ENCODE data around the gene POFUT1.

POFUT1 gene

DNA sequence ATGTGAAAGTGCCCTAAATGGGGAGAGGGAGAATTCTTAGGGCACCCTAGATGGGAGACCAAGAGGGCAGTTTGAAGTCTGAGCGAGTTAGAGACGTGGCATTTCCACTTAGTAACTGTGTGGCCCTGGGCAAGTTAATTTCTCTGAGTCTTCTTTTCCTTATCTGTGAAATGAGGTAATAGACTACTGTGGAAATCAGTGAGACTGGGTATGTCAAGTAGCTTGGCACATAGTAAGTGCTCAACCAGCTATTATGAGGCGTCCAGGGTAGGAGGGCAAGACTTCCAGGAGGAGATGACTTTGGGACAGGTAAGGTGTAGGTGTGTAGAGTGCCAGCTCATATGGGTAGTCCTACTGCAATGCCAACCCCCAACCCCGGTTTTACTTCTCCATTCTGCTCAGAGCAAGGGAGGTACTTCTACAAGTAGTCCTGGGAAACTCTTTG lies 70.5 kb downstream of the POFUT1 start:
- TF ChIP-seq, protein P1, sequence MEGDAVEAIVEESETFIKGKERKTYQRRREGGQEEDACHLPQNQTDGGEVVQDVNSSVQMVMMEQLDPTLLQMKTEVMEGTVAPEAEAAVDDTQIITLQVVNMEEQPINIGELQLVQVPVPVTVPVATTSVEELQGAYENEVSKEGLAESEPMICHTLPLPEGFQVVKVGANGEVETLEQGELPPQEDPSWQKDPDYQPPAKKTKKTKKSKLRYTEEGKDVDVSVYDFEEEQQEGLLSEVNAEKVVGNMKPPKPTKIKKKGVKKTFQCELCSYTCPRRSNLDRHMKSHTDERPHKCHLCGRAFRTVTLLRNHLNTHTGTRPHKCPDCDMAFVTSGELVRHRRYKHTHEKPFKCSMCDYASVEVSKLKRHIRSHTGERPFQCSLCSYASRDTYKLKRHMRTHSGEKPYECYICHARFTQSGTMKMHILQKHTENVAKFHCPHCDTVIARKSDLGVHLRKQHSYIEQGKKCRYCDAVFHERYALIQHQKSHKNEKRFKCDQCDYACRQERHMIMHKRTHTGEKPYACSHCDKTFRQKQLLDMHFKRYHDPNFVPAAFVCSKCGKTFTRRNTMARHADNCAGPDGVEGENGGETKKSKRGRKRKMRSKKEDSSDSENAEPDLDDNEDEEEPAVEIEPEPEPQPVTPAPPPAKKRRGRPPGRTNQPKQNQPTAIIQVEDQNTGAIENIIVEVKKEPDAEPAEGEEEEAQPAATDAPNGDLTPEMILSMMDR (IDR thresholded peaks at IDR 0.05; ENCODE audit: control insufficient read depth, extremely low read depth, insufficient read depth), result no peak
- peak overlapping the region; percentile 77 for H3K4me3 ChIP-seq (ENCODE audit: low read depth, low read length)
- no peak for DNase-seq (ENCODE audit: low read depth)

DNA sequence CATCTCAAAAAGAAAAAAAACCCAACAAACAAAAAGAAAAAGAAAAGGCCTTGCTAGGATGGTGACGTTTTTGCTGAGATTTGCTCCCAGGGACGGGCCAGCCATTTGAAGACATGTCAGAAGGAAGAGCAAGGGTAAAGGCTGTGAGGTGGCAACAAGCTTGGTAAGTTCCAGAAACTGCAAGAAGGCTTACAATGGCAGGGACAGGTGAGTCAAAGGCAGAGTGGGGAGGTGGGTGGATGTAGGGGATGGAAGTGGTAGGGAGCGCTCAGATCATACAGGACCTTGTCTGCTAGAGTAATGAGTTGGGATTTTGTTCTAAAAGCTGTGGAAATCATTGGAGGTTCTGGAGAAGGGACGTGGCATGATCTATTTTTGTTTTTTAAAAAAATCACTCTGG lies 74.0 kb downstream of the POFUT1 start:
- H3K4me3 ChIP-seq (ENCODE audit: low read depth, low read length), result no peak overlapping the region
- no peak for DNase-seq (ENCODE audit: low read depth)
- TF ChIP-seq, protein P1 (IDR thresholded peaks at IDR 0.05; ENCODE audit: control insufficient read depth, extremely low read depth, insufficient read depth), result no peak

DNA sequence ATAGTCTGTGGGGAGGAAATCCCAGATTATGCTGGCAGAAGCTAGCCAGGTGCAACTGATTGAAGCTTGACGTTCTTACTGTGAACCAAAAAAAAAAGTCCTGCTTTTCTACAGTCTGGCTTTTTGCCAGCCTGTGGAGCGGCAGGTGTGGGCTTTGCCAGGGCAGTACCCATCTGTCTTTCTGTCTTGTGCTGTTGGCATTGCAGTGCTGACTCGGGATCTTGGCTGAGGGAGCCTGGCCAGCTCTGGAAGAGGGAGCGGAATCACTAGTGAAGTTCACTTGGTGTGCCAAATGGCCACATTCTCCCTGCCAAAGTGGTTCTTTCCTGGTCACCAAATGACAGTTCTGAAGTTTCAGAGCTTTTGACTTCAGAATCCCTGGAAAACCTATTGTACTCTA lies 74.8 kb downstream of the POFUT1 start:
- no peak for DNase-seq (ENCODE audit: low read depth)

DNA sequence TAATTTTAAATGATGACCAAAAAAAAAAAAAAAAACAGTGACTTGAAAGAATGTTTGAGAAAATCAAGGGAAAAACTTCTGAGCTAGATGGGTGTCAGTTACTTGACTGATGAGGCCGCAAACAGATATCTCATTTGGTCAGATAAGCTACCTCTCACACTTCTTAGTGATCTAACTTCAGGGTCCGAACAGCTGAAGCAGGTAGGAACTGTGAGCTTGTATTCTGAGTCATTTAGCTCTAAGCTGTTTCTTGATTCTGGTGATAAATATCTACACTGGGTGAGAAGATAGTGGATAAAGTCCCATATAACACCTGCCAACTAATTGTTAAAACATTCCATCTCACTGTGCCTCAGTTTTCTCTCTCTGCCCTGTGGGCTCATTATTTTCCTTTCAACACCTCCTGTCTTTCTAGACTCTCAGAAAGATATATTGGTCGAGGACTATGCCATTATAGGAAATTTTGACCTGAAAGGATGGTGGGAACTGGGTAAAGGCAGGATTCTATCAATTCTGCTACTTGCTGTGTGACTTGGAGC lies 77.5 kb downstream of the POFUT1 start:
- TF ChIP-seq, protein P1 (IDR thresholded peaks at IDR 0.05; ENCODE audit: control insufficient read depth, extremely low read depth, insufficient read depth), result no peak
- H3K4me3 ChIP-seq (ENCODE audit: low read depth, low read length), result no peak overlapping the region
- DNase-seq (ENCODE audit: low read depth), result no peak

More for the DNA sequence above, 74.8 kb downstream of the POFUT1 start:
- H3K4me3 ChIP-seq (ENCODE audit: low read depth, low read length), result no peak overlapping the region
- TF ChIP-seq, protein P1 (IDR thresholded peaks at IDR 0.05; ENCODE audit: control insufficient read depth, extremely low read depth, insufficient read depth), result no peak

DNA sequence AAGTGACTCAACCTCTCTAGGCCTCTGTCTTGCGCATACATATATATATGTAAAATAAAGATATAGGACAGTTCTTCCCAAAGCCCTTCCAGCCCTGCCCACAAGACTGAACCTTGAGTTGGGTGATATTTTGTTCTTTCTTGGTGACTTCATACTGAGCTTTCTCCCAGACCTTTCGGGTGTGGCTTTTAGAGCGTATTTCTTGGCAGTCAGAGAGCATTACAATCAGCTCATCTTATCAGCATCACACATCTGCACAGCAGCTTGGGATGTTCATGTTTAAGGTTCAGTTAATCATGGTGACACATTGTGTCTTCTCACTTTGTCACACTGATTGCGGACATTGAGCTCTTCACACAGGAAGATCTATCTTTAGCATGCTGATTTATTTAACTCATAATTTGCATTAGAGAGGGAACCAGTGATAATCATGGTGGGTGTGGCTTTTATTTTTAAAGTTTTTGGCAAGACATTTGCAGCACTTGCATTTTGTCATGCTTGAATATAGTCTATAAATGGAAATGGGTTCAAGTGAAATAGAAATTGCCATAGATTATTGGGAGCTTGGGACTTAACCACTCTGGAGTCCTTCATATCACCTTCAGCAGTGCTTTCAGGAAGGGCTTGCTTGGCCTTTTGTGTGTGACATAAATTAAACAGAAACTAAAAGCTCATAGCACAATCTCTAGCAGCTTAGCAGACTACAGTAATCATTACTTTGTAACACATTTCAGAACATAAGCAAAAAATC lies 78.1 kb downstream of the POFUT1 start:
- TF ChIP-seq, protein P1 (IDR thresholded peaks at IDR 0.05; ENCODE audit: control insufficient read depth, extremely low read depth, insufficient read depth), result no peak
- no peak for DNase-seq (ENCODE audit: low read depth)
- H3K4me3 ChIP-seq (ENCODE audit: low read depth, low read length), result no peak overlapping the region

DNA sequence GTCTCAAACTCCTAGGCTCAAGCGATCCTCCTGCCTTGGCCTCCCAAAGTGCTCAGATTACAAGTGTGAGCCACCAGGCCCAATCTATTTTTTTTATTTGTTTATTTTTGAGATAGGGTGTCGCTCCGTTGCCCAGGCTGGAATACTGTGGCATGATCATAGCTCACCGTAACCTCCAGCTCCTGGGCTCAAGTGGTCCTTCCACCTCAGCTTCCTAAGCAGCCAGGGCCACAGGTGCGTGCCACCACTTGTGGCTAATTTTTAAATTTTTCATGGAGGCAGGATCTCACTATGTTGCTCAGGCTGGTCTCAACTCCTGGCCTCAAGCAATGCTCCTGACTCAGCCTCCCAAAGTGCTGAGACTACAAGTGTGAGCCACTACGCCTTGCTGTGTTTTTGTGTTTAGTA lies 79.6 kb downstream of the POFUT1 start:
- TF ChIP-seq, protein P1 (IDR thresholded peaks at IDR 0.05; ENCODE audit: control insufficient read depth, extremely low read depth, insufficient read depth), result no peak
- no peak for DNase-seq (ENCODE audit: low read depth)
- no peak overlapping the region for H3K4me3 ChIP-seq (ENCODE audit: low read depth, low read length)

Measured in LNCaP clone FGC (cell line).